ENCODE measurements around the gene DPEP3. TPM values are rescaled to one million over a fixed set of nuclear protein-coding genes. Genes with fewer than 3 reads are reported as not detected.
"Not testable (repeated sequence)": the region's sequence is repeated elsewhere in the genome, so short reads cannot be mapped to it uniquely, and the experiment has no call there.

Gene DPEP3
- total RNA-seq, 2 experiments from 2014 or later, result 0.10 TPM

- Mint-ChIP-seq H3K4me3 (no peak overlapping the region), H3K36me3 (ENCODE audit: low read depth) (no peaks in the 10 kb centered on the region), H3K27me3 (no peaks in the 10 kb centered on the region), H3K4me1 (peaks cover 20% of the 10 kb centered on the region), H3K27ac (peak overlapping the region; percentile 21), H3K9me3 (no peaks in the 10 kb centered on the region)
- no peak for DNase-seq
- POLR2A ChIA-PET, result no interaction called here
- CTCF ChIA-PET, result interaction anchor here (1.9 kb wide), 1 partner anchor 51 kb away, joined by 8 read pairs; no protein-coding TSS in a partner anchor
These were observed 9.7 kb upstream of the DPEP3 start for GRCh38 chr16:67990018-67990386.

GRCh38 chr16:67989322-67990017, 9.2 kb upstream of the DPEP3 start:
- Mint-ChIP-seq H3K27ac (no peak overlapping the region), H3K9me3 (no peaks in the 10 kb centered on the region), H3K27me3 (no peaks in the 10 kb centered on the region), H3K36me3 (ENCODE audit: low read depth) (no peaks in the 10 kb centered on the region), H3K4me1 (peaks cover 21% of the 10 kb centered on the region), H3K4me3 (no peak overlapping the region)
- no peak for DNase-seq
- POLR2A ChIA-PET, result no interaction called here
- CTCF ChIA-PET, result interaction anchor here (0.5 to 1.9 kb wide), 3 partner anchors 51 to 471 kb away, joined by 3 to 8 read pairs (median 3); no protein-coding TSS in a partner anchor

- no peaks in the 10 kb centered on the region for H3K36me3 Mint-ChIP-seq (ENCODE audit: low read depth)
- no peak overlapping the region for H3K4me3 Mint-ChIP-seq
These were observed 8.4 kb upstream of the DPEP3 start for GRCh38 chr16:67988675-67989074.

GRCh38 chr16:67987460-67988160, 7.3 kb upstream of the DPEP3 start:
- POLR2A ChIA-PET, result no interaction called here
- CTCF ChIA-PET, result interaction anchor here (0.6 to 1.5 kb wide), 2 partner anchors 10 to 170 kb away, joined by 3 to 5 read pairs; no protein-coding TSS in a partner anchor
- H3K9me3 Mint-ChIP-seq, result no peaks in the 10 kb centered on the region

More at GRCh38 chr16:67988675-67989074, 8.4 kb upstream of the DPEP3 start:
- peak overlapping the region; percentile 81 for H3K27ac Mint-ChIP-seq
- no peak for DNase-seq
- POLR2A ChIA-PET, result no interaction called here
- peaks cover 24% of the 10 kb centered on the region for H3K4me1 Mint-ChIP-seq
- CTCF ChIA-PET, result interaction anchor here (1.0 to 1.9 kb wide), 2 partner anchors 52 to 74 kb away, joined by 3 to 8 read pairs; no protein-coding TSS in a partner anchor
- no peaks in the 10 kb centered on the region for H3K27me3 Mint-ChIP-seq
- no peaks in the 10 kb centered on the region for H3K9me3 Mint-ChIP-seq

GRCh38 chr16:67986949-67987348, 6.7 kb upstream of the DPEP3 start:
- no peak for DNase-seq
- Mint-ChIP-seq H3K27ac (no peak overlapping the region), H3K9me3 (no peaks in the 10 kb centered on the region), H3K4me3 (no peak overlapping the region), H3K4me1 (peaks cover 24% of the 10 kb centered on the region), H3K36me3 (ENCODE audit: low read depth) (no peaks in the 10 kb centered on the region), H3K27me3 (no peaks in the 10 kb centered on the region)
- ChIA-PET CTCF (interaction anchor here (1.5 kb wide), 1 partner anchor 11 kb away, joined by 5 read pairs; no protein-coding TSS in a partner anchor), POLR2A (interaction anchor here (0.7 kb wide), 1 partner anchor 324 kb away, joined by 4 read pairs; the partner anchor contains the start of genes PRMT7 and SLC7A6OS)

More at GRCh38 chr16:67987460-67988160, 7.3 kb upstream of the DPEP3 start:
- no peak for DNase-seq
- Mint-ChIP-seq H3K36me3 (ENCODE audit: low read depth) (no peaks in the 10 kb centered on the region), H3K27me3 (no peaks in the 10 kb centered on the region), H3K4me3 (no peak overlapping the region), H3K4me1 (peaks cover 26% of the 10 kb centered on the region), H3K27ac (peak overlapping the region; percentile 0)

GRCh38 chr16:67982011-67982696, 1.9 kb upstream of the DPEP3 start:
- DNase-seq, result no peak
- no peak overlapping the region for H3K27ac Mint-ChIP-seq
- H3K27me3 Mint-ChIP-seq, result peaks cover 3% of the 10 kb centered on the region
- ChIA-PET CTCF (interaction anchor here (0.8 to 2.2 kb wide), 5 partner anchors 9 to 103 kb away, joined by 3 to 9 read pairs (median 3); partner anchors contain the start of gene NFATC3), POLR2A (no interaction called here)
- no peaks in the 10 kb centered on the region for H3K9me3 Mint-ChIP-seq
- no peak overlapping the region for H3K4me3 Mint-ChIP-seq
- peaks cover 24% of the 10 kb centered on the region for H3K4me1 Mint-ChIP-seq
- no peaks in the 10 kb centered on the region for H3K36me3 Mint-ChIP-seq (ENCODE audit: low read depth)

GRCh38 chr16:67977469-67978227, 2.7 kb downstream of the DPEP3 start:
- ChIA-PET CTCF (interaction anchor here (0.6 kb wide), 1 partner anchor 34 kb away, joined by 6 read pairs; no protein-coding TSS in a partner anchor), POLR2A (no interaction called here)
- H3K4me3 Mint-ChIP-seq, result no peak overlapping the region
- H3K4me1 Mint-ChIP-seq, result peaks cover under 1% of the 10 kb centered on the region
- DNase-seq, result no peak
- no peak overlapping the region for H3K27ac Mint-ChIP-seq
- no peaks in the 10 kb centered on the region for H3K9me3 Mint-ChIP-seq
- H3K27me3 Mint-ChIP-seq, result peaks cover 5% of the 10 kb centered on the region
- H3K36me3 Mint-ChIP-seq (ENCODE audit: low read depth), result no peaks in the 10 kb centered on the region

GRCh38 chr16:67977005-67977404, 3.3 kb downstream of the DPEP3 start:
- H3K36me3 Mint-ChIP-seq (ENCODE audit: low read depth), result no peaks in the 10 kb centered on the region
- DNase-seq, result no peak
- ChIA-PET POLR2A (no interaction called here), CTCF (no interaction called here)
- H3K27ac Mint-ChIP-seq, result no peak overlapping the region
- no peak overlapping the region for H3K4me3 Mint-ChIP-seq
- no peaks in the 10 kb centered on the region for H3K4me1 Mint-ChIP-seq
- H3K27me3 Mint-ChIP-seq, result peaks cover 5% of the 10 kb centered on the region
- H3K9me3 Mint-ChIP-seq, result no peaks in the 10 kb centered on the region

DNA sequence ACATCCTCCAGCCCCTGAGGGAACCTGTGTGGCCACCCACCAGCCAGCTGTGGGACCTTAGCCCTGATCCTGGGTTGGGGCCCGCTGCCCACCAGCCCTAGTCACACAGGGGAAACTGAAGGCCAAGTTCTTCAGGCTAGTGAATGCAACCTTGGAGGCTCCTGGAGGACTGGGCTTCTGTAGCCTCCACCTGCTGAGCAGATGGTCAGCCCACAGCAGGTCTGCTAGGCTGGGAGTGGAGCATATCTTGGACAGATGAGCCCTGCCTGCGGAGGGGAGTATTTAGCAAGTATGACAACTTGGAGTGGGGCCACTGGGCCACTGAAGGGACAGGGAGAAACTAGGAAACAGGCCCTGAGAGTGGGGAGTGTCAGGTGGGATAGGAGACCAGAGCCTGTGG, 4.1 kb downstream of the DPEP3 start:
- Mint-ChIP-seq H3K4me3 (no peak overlapping the region), H3K9me3 (no peaks in the 10 kb centered on the region), H3K27me3 (peaks cover 5% of the 10 kb centered on the region), H3K27ac (no peak overlapping the region), H3K36me3 (ENCODE audit: low read depth) (no peaks in the 10 kb centered on the region), H3K4me1 (no peaks in the 10 kb centered on the region)
- ChIA-PET CTCF (no interaction called here), POLR2A (no interaction called here)
- no peak for DNase-seq

- Mint-ChIP-seq H3K27ac (no peak overlapping the region), H3K27me3 (peaks cover 5% of the 10 kb centered on the region), H3K4me3 (no peak overlapping the region), H3K9me3 (no peaks in the 10 kb centered on the region), H3K36me3 (ENCODE audit: low read depth) (no peaks in the 10 kb centered on the region), H3K4me1 (no peaks in the 10 kb centered on the region)
- ChIA-PET CTCF (interaction anchor here (0.5 to 0.6 kb wide), 2 partner anchors 26 to 1362 kb away, joined by 3 read pairs; no protein-coding TSS in a partner anchor), POLR2A (no interaction called here)
- no peak for DNase-seq
These were observed 4.8 kb downstream of the DPEP3 start for GRCh38 chr16:67975321-67976105.

DNA sequence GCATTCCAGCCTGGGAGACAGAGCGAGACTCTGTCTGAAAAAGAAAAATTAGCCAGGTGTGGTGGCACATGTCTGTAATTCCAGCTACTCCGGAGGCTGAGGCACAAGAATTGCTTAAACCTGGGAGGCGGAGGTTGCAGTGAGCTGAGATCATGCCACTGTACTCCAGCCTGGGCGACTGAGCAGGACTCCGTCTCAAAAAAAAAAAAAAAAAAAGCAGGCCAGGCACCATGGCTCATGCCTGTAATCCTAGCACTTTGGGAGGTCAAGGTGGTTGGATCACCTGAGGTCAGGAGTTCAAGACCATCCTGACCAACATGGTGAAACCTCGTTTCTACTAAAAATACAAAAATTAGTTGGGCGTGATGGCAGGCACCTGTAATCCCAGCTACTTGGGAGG, 8.0 kb downstream of the DPEP3 start:
- H3K36me3 Mint-ChIP-seq (ENCODE audit: low read depth); POLR2A ChIA-PET; H3K27me3 Mint-ChIP-seq; H3K27ac Mint-ChIP-seq; DNase-seq; H3K4me3 Mint-ChIP-seq; H3K9me3 Mint-ChIP-seq: not testable (repeated sequence)
- CTCF ChIA-PET, result interaction anchor here (1.2 kb wide), 1 partner anchor 69 kb away, joined by 3 read pairs; no protein-coding TSS in a partner anchor
- peaks cover 10% of the 10 kb centered on the region for H3K4me1 Mint-ChIP-seq

DNA sequence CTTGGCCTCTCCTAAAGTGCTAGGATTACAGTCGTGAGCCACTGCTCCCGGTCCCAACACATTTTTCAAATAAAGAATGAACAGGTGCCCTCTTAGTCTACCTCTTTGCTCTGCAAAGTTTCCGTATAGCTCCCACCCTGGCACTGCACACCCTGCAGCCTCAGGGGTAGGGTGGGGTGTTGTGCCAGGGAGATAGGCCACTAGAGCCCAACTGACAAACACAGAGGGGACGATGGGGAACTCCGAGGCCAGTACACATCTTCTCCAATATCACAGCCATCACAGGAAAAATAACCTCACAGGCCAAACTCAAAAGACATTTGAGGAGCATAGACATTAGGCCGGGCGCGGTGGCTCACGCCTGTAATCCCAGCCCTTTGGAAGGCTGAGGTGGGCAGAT, 9.2 kb downstream of the DPEP3 start:
- no peaks in the 10 kb centered on the region for H3K9me3 Mint-ChIP-seq
- no peak overlapping the region for H3K27ac Mint-ChIP-seq
- no peak for DNase-seq
- H3K36me3 Mint-ChIP-seq (ENCODE audit: low read depth), result no peaks in the 10 kb centered on the region
- H3K4me1 Mint-ChIP-seq, result peaks cover 22% of the 10 kb centered on the region
- POLR2A ChIA-PET, result no interaction called here
- H3K4me3 Mint-ChIP-seq, result no peak overlapping the region
- CTCF ChIA-PET, result interaction anchor here (1.6 kb wide), 1 partner anchor 17 kb away, joined by 3 read pairs; no protein-coding TSS in a partner anchor
- H3K27me3 Mint-ChIP-seq, result peaks cover 2% of the 10 kb centered on the region
